Left forelimb (tissue), 1 donor: ENCODE results near the gene SPTLC1.
"Not testable (repeated sequence)": the region's sequence is repeated elsewhere in the genome, so short reads cannot be mapped to it uniquely, and the experiment has no call there.

Source experiments
- DNase-seq: peaks from one replicate; pipeline ENCODE4 v3.0.0-alpha.2; 2018; ENCODE audit warnings: low spot score

SPTLC1 gene

GRCh38 chr9:92033307-92033706 lies 81.9 kb downstream of the SPTLC1 start:
- no peak for DNase-seq

- DNase-seq: no peak
Observed at GRCh38 chr9:92032891-92033290, 82.3 kb downstream of the SPTLC1 start.

- no peak for DNase-seq
Observed at GRCh38 chr9:92030367-92030766, 84.8 kb downstream of the SPTLC1 start.

- DNase-seq: no peak
Observed at GRCh38 chr9:92029553-92029952, 85.7 kb downstream of the SPTLC1 start.

- DNase-seq: no peak
Observed at GRCh38 chr9:92026206-92027002, 88.8 kb downstream of the SPTLC1 start.

- not testable (repeated sequence) for DNase-seq
Observed at GRCh38 chr9:92021785-92022541, 93.2 kb downstream of the SPTLC1 start.

GRCh38 chr9:92019658-92020057 lies 95.6 kb downstream of the SPTLC1 start:
- no peak for DNase-seq

GRCh38 chr9:92010705-92011536 lies 104.3 kb downstream of the SPTLC1 start:
- DNase-seq: no peak

- not testable (repeated sequence) for DNase-seq
Observed at GRCh38 chr9:92010253-92010652, 105.0 kb downstream of the SPTLC1 start.

- DNase-seq: no peak
Observed at GRCh38 chr9:92008041-92008440, 107.2 kb downstream of the SPTLC1 start.

GRCh38 chr9:92004045-92004392 lies 111.2 kb downstream of the SPTLC1 start:
- DNase-seq: no peak

- no peak for DNase-seq
Observed at GRCh38 chr9:92003308-92004044, 111.7 kb downstream of the SPTLC1 start.

GRCh38 chr9:92001948-92002347 lies 113.3 kb downstream of the SPTLC1 start:
- DNase-seq: not testable (repeated sequence)

- no peak for DNase-seq
Observed at GRCh38 chr9:92001244-92001643, 114.0 kb downstream of the SPTLC1 start.

GRCh38 chr9:91995000-91995655 lies 120.1 kb downstream of the SPTLC1 start:
- DNase-seq: no peak

- no peak for DNase-seq
Observed at GRCh38 chr9:91994422-91994821, 120.8 kb downstream of the SPTLC1 start.

GRCh38 chr9:91992461-91993041 lies 122.7 kb downstream of the SPTLC1 start:
- DNase-seq: no peak

- no peak for DNase-seq
Observed at GRCh38 chr9:91991721-91992341, 123.4 kb downstream of the SPTLC1 start.

GRCh38 chr9:91986248-91986647 lies 129.0 kb downstream of the SPTLC1 start:
- DNase-seq: no peak

- no peak for DNase-seq
Observed at GRCh38 chr9:91985692-91986091, 129.5 kb downstream of the SPTLC1 start.
